H9 (cell line): Measurements from ENCODE around the gene CDK8. TPM values are rescaled to one million over a fixed set of nuclear protein-coding genes. Genes with fewer than 3 reads are reported as not detected.

ENCODE experiments used
- DNase-seq: peaks from one replicate; pipeline ENCODE4 v3.0.0-alpha.2; 2017
- H2AFZ ChIP-seq: one replicate; pipeline ENCODE4 v1.6.1; 2013; ENCODE audit warnings: mild to moderate bottlenecking, low read length, control low read depth, moderate library complexity
- H2AK5ac ChIP-seq: 2 replicates; pipeline ENCODE4 v1.6.1; 2013; ENCODE audit warnings: low read length, control low read depth, mixed read lengths; ENCODE audit not compliant: insufficient read length
- H2BK120ac ChIP-seq: one replicate; pipeline ENCODE4 v1.6.1; 2013; ENCODE audit warnings: low read depth, mild to moderate bottlenecking, low read length, control low read depth, inconsistent platforms; ENCODE audit not compliant: poor library complexity, severe bottlenecking
- H2BK12ac ChIP-seq: 2 replicates; pipeline ENCODE4 v1.6.1; 2013; ENCODE audit warnings: low read length, control low read depth, mixed read lengths, low read depth; ENCODE audit not compliant: insufficient read length
- H2BK15ac ChIP-seq: 2 replicates; pipeline ENCODE4 v1.6.1; 2013; ENCODE audit warnings: low read depth, low read length, control low read depth
- H2BK20ac ChIP-seq: one replicate; pipeline ENCODE4 v1.6.1; 2013; ENCODE audit warnings: low read depth, mild to moderate bottlenecking, low read length, control low read depth, inconsistent platforms; ENCODE audit not compliant: poor library complexity, severe bottlenecking
- H2BK5ac ChIP-seq: 2 replicates; pipeline ENCODE4 v1.6.1; 2013; ENCODE audit warnings: low read length, control low read depth, mixed read lengths; ENCODE audit not compliant: insufficient read length
- H3K14ac ChIP-seq: 2 replicates; pipeline ENCODE4 v1.6.1; 2013; ENCODE audit warnings: low read length, control low read depth; ENCODE audit not compliant: insufficient read depth
- H3K18ac ChIP-seq: 2 replicates; pipeline ENCODE4 v1.6.1; 2013; ENCODE audit warnings: low read depth, mild to moderate bottlenecking, mixed read lengths, low read length, control low read depth; ENCODE audit not compliant: insufficient read length
- H3K23ac ChIP-seq: 2 replicates; pipeline ENCODE4 v1.6.1; 2013; ENCODE audit warnings: low read length, control low read depth, mixed read lengths, low read depth; ENCODE audit not compliant: insufficient read length
- H3K23me2 ChIP-seq: 2 replicates; pipeline ENCODE4 v1.6.1; 2013; ENCODE audit warnings: low read depth, mild to moderate bottlenecking, mixed read lengths, low read length, control low read depth; ENCODE audit not compliant: insufficient read length, poor library complexity, severe bottlenecking
- H3K27ac ChIP-seq: 2 replicates; pipeline ENCODE4 v1.5.1; 2013; ENCODE audit warnings: low read length, control low read depth, mixed read lengths, low read depth; ENCODE audit not compliant: insufficient read length
- H3K27me3 ChIP-seq: 2 replicates; pipeline ENCODE4 v1.6.1; 2013; ENCODE audit warnings: low read length, control low read depth, inconsistent platforms; ENCODE audit not compliant: insufficient read depth
- H3K4ac ChIP-seq: 2 replicates; pipeline ENCODE4 v1.6.1; 2013; ENCODE audit warnings: low read depth, mild to moderate bottlenecking, control low read depth, inconsistent platforms, low read length, moderate library complexity
- H3K4me1 ChIP-seq: 2 replicates; pipeline ENCODE4 v1.6.1; 2013; ENCODE audit warnings: low read length, control low read depth, inconsistent platforms; ENCODE audit not compliant: insufficient read depth
- H3K4me2 ChIP-seq: 2 replicates; pipeline ENCODE4 v1.6.1; 2013; ENCODE audit warnings: low read length, control low read depth, mixed read lengths; ENCODE audit not compliant: insufficient read length, insufficient read depth
- H3K56ac ChIP-seq: 2 replicates; pipeline ENCODE4 v1.6.1; 2013; ENCODE audit warnings: low read depth, mild to moderate bottlenecking, mixed read lengths, low read length, control low read depth; ENCODE audit not compliant: insufficient read length
- H3K79me1 ChIP-seq: 2 replicates; pipeline ENCODE4 v1.6.1; 2013; ENCODE audit warnings: low read depth, mild to moderate bottlenecking, moderate library complexity, low read length, control low read depth, inconsistent platforms; ENCODE audit not compliant: insufficient read depth, poor library complexity, severe bottlenecking
- H3K79me2 ChIP-seq: 2 replicates; pipeline ENCODE4 v1.6.1; 2013; ENCODE audit warnings: low read length, control low read depth, inconsistent platforms; ENCODE audit not compliant: insufficient read depth
- H3K9ac ChIP-seq: 2 replicates; pipeline ENCODE4 v1.6.1; 2013; ENCODE audit warnings: low read length, control low read depth, mixed read lengths; ENCODE audit not compliant: insufficient read length; ENCODE audit errors: extremely low read depth
- H3K9me3 ChIP-seq: one replicate; pipeline ENCODE4 v1.6.1; 2013; ENCODE audit warnings: low read depth, low read length, inconsistent platforms; ENCODE audit not compliant: control insufficient read depth
- H3T11ph ChIP-seq: one replicate; pipeline ENCODE4 v1.6.1; 2013; ENCODE audit warnings: mild to moderate bottlenecking, low read length, control low read depth, inconsistent platforms
- H4K20me1 ChIP-seq: one replicate; pipeline ENCODE4 v1.6.1; 2013; ENCODE audit not compliant: control insufficient read depth, insufficient read length, insufficient read depth
- H4K5ac ChIP-seq: 2 replicates; pipeline ENCODE4 v1.6.1; 2013; ENCODE audit warnings: low read depth, mild to moderate bottlenecking, mixed read lengths, low read length, control low read depth; ENCODE audit not compliant: insufficient read length
- H4K8ac ChIP-seq: replicated peaks from 2 replicates; pipeline ENCODE4 v1.6.1; 2013; ENCODE audit warnings: low read length, control low read depth, mixed read lengths, low read depth; ENCODE audit not compliant: insufficient read length
- H4K91ac ChIP-seq: 2 replicates; pipeline ENCODE4 v1.6.1; 2013; ENCODE audit warnings: low read depth, mild to moderate bottlenecking, moderate library complexity, mixed read lengths, low read length, control low read depth; ENCODE audit not compliant: insufficient read length
- H3K27ac Mint-ChIP-seq, 3 experiments: 2 replicates in 2 of 3; 3 replicates in 1 of 3; pipeline ENCODE4 v1.8.0; 2020 to 2021; ENCODE audit warnings: mixed read lengths in 3 of 3, mild to moderate bottlenecking in 1 of 3, moderate library complexity in 1 of 3
- H3K27me3 Mint-ChIP-seq: 2 replicates; pipeline ENCODE4 v1.8.0; 2021; ENCODE audit warnings: low read depth, mild to moderate bottlenecking, moderate library complexity, mixed read lengths
- H3K36me3 Mint-ChIP-seq, 3 experiments: 2 replicates in 2 of 3; 3 replicates in 1 of 3; pipeline ENCODE4 v1.8.0; 2020 to 2021; ENCODE audit warnings: low read depth in 3 of 3, mixed read lengths in 3 of 3; ENCODE audit not compliant: insufficient read depth in 1 of 3
- H3K4me1 Mint-ChIP-seq, 2 experiments: 2 replicates each; pipeline ENCODE4 v1.8.0; 2020; ENCODE audit warnings: mixed read lengths in 2 of 2
- H3K4me3 Mint-ChIP-seq, 2 experiments: 2 replicates in 1 of 2; 3 replicates in 1 of 2; pipeline ENCODE4 v1.8.0; 2020 to 2021; ENCODE audit warnings: mild to moderate bottlenecking in 2 of 2, mixed read lengths in 2 of 2, moderate library complexity in 1 of 2
- H3K9me3 Mint-ChIP-seq, 2 experiments: 2 replicates in 1 of 2; 3 replicates in 1 of 2; pipeline ENCODE4 v1.8.0; 2020; ENCODE audit warnings: mild to moderate bottlenecking in 2 of 2, mixed read lengths in 2 of 2, moderate library complexity in 1 of 2
- CTCF ChIP-seq: fragments of 200-600 bp; sonication (generic); conservative IDR thresholded peaks from 3 replicates; pipeline ENCODE4 v1.8.0; 2021; ENCODE audit warnings: antibody characterized with exemption, mild to moderate bottlenecking
- WGBS: extraction: QIAGEN DNeasy Blood & Tissue Kit; methylation state at CpG from one replicate; pipeline ENCODE4 v1.1.7; 2013; ENCODE audit warnings: missing lambda C conversion rate, low lambda C conversion rate, mixed read lengths; ENCODE audit not compliant: insufficient read length; ENCODE audit errors: extremely low coverage; 5-methylcytosine and 5-hydroxymethylcytosine counted together
- total RNA-seq: library from RNA; stranded (reverse); gene quantifications from 2 replicates; pipeline ENCODE4 v1.2.1, GENCODE V29; 2021

Gene CDK8
- total RNA-seq, 1 experiment from 2014 or later = 18.1 TPM

GRCh38 chr13:26344980-26345379 lies 91.1 kb downstream of the CDK8 start:
- Histone ChIP-seq H4K8ac (no peak overlapping the region), H2AFZ (no peak overlapping the region), H4K91ac (no peak overlapping the region), H3T11ph (no peak overlapping the region), H3K4me1 (no peaks in the 10 kb centered on the region; the same call in 1 of the 2 replicates), H2BK20ac (no peak overlapping the region), H3K23me2 (no peaks in the 10 kb centered on the region), H3K9ac (no peak overlapping the region), H2BK12ac (no peak overlapping the region), H3K4me2 (no peak overlapping the region), H2BK15ac (no peak overlapping the region), H3K79me1 (peaks cover 4% of the 10 kb centered on the region), H3K14ac (no peak overlapping the region), H3K18ac (no peak overlapping the region), H3K23ac (no peak overlapping the region), H4K20me1 (no peaks in the 10 kb centered on the region), H3K27ac (no peak overlapping the region), H3K56ac (no peak overlapping the region), H3K9me3 (no peaks in the 10 kb centered on the region), H3K4ac (no peak overlapping the region), H4K5ac (no peak overlapping the region), H3K27me3 (no peaks in the 10 kb centered on the region), H3K79me2 (no peaks in the 10 kb centered on the region), H2BK120ac (no peak overlapping the region), H2AK5ac (no peak overlapping the region), H2BK5ac (no peak overlapping the region)
- Mint-ChIP-seq H3K27ac (no peak overlapping the region), H3K36me3 (peaks cover 2 to 12% (median 5%) of the 10 kb centered on the region in 3 experiments; a peak in 4 of 7 replicates), H3K27me3 (no peaks in the 10 kb centered on the region), H3K9me3 (no peaks in the 10 kb centered on the region), H3K4me1 (peaks cover 11 to 13% of the 10 kb centered on the region in 2 experiments), H3K4me3 (no peak overlapping the region)
- no peak for TF ChIP-seq CTCF
- no CpG with 5 or more reads among the region's 4 CpGs for WGBS
- DNase-seq = no peak
